ENCODE measurements around the gene RFXANK.
"Not testable (repeated sequence)": the region's sequence is repeated elsewhere in the genome, so short reads cannot be mapped to it uniquely, and the experiment has no call there.

Gene RFXANK

GRCh38 chr19:19192078-19192882 is at the start of gene RFXANK, which contains the start of gene BORCS8:
Gene RFXANK, plus strand, starts transcription at chr19:19192258. Its CDS starts 1,689 bp downstream, at chr19:19193947.
Gene BORCS8, minus strand, starts transcription at chr19:19192152. Its CDS starts 35 bp downstream, at chr19:19192117.
- DNase-seq (ENCODE audit: low read depth), result peak; percentile 97

DNA sequence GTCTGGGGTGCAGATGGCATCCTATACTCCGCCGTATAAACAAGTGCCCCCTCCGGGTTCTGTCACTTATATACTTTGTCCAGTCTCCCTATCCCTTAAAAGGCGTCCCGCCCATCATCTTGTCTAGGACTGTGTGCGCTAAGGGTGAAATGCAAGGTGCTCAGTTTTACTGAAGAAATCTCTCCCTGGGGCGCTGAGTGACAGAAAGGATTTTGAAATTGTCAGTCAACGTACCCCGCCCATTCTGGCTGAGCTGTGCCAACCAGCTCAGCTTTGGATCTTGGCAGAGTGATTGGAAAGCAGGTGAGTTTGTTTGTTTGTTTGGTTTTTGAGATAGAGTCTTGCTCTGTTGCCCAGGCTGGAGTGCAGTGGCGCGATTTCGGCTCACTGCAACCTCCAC is 49.7 kb upstream of the RFXANK start:
- no peak for DNase-seq (ENCODE audit: low read depth)

DNA sequence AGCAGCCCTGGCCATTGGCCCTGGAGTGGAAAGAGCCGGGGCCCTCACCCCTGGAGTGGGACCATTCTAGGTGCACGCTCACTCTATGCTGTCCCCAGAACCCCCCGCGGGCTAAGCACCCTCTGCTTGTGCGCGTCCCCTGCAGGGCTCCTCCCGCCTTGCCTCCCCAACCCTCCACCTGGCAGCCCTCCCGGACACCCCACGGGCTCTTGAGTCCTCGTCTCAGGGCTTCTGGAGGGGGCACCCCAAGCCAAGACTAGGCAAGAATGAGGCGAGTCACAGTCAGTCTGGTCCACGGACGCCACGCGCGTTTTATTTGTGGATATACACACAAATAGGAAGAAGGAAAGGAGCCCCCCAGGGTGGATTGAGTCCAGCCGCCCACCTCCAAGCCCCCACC is 46.8 kb upstream of the RFXANK start:
- DNase-seq (ENCODE audit: low read depth), result no peak

DNA sequence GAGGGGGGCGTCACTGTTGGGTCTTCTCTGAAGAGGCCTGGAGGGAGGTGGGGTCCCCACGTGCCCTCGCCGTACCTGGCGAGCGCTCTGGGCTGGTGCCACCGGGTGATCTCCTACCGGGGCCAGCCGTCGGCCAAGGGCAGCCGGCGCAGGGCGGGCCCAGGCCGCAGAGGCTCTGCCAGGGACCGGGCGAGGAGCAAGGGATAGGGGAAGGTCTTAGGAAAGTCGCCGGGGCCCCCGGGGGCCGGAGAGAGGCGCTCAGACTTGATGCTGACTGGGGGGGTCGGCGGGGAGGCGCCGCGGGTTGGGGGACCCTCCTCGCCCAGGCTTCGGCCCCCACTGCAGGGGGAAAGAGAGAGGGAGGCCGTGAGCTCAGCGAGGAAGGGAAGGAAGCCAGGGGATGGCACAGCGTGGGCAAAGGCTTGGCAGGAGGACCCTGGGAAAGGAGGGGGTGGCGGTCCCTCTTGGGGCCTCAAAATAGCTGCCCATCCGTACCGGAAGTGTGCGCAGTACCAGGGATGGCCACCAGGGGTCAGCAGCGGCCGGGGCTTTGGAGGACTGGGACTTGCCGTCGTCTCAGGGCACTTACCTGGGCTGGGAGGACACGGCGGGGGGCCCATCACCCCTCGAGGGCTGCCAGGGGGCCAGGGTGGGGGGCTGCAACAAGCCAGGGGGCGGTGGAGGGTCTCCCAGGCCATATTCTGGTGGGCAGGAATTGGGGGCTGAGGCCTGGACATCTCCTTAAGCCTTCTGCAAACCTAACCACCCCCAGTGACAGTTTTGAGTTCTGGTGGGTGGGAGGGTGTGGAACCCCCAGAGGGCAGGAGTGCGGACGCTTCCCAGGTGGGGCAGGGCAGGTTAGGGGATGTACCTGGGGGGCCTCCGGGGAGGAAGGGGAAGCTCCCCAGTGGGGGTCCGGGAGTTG is 46.1 kb upstream of the RFXANK start:
- peak; percentile 88 for DNase-seq (ENCODE audit: low read depth)

- DNase-seq (ENCODE audit: low read depth), result no peak
Measured at GRCh38 chr19:19146865-19147264, 45.2 kb upstream of the RFXANK start.

DNA sequence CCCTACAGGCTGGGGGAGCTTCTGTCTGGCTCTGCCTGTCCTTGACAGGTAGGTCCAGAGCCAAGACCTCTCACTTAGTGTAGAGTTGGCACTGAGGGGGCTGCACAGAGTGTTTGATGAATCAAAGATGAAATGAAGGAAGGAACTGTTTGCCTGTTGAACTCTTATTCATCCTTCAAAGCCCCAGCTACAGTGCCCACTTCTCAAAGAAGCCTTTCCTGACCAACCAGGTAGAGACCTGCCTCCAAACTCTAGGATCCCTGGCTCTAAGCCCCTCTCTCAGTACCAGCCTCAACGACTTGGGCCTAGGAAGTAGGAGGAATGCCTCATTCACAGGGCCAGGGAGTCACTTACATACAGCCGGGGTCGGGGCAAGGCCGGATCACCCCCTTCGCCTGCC is 44.7 kb upstream of the RFXANK start:
- no peak for DNase-seq (ENCODE audit: low read depth)

GRCh38 chr19:19148504-19148903 is 43.6 kb upstream of the RFXANK start:
- DNase-seq (ENCODE audit: low read depth), result not testable (repeated sequence)

DNA sequence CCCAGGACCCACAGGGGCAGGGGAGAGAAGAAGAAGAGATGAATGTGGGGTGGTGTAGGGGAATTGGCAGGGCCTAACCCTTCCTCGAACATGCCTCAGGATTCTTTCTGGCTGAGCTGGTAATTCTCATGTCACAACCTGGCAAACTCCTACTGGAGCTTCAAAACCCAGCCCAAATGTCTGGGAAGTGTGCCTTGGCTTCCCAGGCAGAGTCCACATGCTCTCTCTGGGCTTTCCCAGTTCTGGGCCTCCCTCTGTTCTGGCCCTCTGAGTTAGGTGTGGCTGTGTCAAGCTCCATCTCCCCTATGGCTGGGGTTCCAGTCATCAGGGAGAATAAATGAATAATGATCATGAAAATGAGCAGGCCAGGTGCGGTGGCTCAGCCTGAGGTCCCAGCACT is 42.6 kb upstream of the RFXANK start:
- DNase-seq (ENCODE audit: low read depth), result no peak

GRCh38 chr19:19151418-19151817 is 40.6 kb upstream of the RFXANK start:
- no peak for DNase-seq (ENCODE audit: low read depth)

- DNase-seq (ENCODE audit: low read depth), result no peak
Measured at GRCh38 chr19:19152668-19153384, 39.2 kb upstream of the RFXANK start.

GRCh38 chr19:19154768-19155494 is 37.1 kb upstream of the RFXANK start:
- DNase-seq (ENCODE audit: low read depth), result no peak

GRCh38 chr19:19155495-19156219 is 36.4 kb upstream of the RFXANK start:
- DNase-seq (ENCODE audit: low read depth), result no peak

- DNase-seq (ENCODE audit: low read depth), result no peak
Measured at GRCh38 chr19:19157808-19158207, 34.2 kb upstream of the RFXANK start.

DNA sequence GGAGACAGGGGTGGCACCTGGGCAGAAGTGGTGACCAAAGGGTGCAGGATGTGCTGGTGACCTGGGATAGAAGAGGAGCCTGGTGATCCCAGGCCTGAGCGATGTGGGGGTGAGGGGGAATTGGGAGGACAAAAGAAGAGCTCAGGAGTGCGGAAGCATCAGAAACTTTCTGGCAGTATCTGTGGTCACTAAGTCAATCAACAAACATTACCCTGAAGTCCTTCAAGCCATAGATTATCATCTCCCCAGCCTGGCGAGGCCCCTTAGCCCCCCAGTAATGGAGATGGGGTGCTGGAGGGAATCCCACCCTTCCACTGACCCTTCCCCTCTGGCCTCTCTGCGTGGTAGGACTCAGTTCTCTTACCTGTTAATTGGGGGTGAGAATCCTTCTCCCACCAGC is 32.5 kb upstream of the RFXANK start:
- no peak for DNase-seq (ENCODE audit: low read depth)

DNA sequence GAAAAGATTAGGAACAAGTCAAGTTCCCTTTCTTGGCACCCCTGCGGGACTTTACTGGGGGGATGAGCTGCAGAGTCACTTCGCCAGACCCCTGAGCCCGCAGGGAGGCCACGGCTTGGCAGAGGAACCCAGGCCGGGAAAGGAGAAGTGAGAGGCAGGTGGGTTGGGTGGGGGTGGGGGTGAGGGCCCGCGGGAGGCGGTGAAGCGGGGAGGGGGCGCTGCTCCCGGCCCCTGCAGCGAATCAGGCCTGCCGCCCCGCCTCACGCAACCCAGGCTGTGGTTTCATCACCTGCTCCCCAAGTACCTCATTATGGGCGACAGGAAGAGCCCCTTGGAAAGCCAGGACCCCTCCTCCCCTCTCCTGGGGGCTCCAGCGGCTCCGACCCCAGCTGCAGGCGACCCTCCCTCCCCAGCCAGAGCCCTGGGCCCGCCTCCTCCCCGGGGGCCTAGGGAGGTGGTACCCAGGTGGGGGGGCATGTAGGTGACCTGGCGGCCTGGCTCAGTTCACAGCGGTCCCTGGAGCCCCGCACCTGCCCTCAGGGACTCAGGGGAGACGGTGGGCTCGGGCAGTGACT is 31.5 kb upstream of the RFXANK start:
- no peak for DNase-seq (ENCODE audit: low read depth)

- no peak for DNase-seq (ENCODE audit: low read depth)
Measured at GRCh38 chr19:19162495-19162894, 29.6 kb upstream of the RFXANK start.

DNA sequence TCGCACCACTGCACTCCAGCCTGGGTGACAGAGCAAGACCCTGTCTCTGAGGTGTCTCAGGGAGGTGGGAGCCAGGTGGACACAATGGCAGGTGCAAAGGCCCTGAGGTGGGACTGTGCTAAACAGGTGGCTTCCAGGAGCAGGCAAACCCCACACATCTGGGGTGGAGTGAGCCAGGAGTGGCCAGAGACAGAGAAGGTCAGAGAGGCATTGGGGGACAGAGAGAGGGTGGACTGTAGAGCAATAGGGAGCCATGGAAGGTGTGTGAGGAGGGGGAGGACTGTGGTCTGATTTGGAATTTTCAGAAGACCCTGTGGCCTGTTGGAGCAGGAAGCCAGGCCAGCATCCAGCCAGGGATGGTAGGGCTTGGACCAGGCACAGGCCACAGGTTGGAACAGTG is 26.7 kb upstream of the RFXANK start:
- no peak for DNase-seq (ENCODE audit: low read depth)

- DNase-seq (ENCODE audit: low read depth), result no peak
Measured at GRCh38 chr19:19167612-19168011, 24.4 kb upstream of the RFXANK start.

DNA sequence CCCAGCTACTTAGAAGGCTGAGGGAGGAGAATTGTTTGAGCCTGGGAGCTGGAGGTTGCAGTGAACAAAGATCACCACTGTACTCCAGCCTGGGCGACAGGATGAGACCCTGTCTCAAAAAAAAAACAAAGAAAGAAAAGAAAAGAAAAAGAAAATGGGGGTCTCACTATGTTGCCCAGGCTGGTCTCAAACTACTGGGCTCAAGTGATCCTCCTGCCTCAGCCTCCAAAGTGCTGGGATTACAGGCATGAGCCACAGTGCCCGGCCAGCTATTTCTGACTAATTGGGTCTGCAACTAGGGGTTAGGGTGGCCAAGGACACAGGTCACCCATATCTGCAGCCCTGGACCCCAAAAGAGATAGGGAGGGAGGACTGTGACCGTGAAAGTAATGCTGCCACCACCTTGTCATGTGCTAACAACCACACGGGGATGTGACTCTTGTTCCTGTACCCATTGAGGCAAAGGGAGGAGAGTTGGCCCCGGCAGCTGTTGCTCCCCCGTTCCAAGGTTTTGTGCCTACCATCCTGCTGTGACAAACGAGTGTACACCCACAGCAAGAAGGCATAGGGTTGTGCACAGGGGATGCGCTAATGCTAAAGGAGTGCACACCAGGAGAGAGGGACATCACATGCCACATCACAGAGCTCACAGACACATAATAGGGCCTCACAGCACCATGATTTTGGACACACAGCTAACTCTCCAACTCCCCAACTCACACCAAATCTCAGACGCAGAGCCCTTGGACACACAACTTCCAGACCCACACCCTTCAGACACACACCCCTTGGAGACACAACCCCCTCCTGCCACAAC is 22.6 kb upstream of the RFXANK start:
- DNase-seq (ENCODE audit: low read depth), result no peak

Data from activated T-cell treated with anti-CD3 and anti-CD28 coated beads for 1 hour (primary cell).